Measurements from ENCODE around the gene ZDHHC23.

ZDHHC23 gene

DNA sequence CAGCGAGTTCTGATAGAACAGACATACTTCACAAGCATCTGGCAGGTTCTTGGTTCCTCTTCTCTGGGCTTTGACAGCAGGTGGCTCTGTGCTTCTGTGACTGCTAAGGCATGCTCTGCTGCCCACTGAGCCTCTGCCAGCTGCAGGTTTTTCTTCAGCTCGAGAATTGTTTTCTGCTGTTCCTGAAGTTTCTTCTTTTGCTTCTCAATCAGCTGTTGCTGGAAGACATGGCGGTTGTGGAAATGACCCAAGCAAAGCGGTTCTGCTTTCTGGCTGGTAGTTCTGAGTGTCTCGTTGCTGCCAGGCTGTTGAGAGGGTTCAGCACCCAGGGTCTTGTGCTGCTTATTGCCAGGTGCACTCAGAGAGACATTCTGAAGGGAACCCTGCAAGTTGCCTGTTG, 57.7 kb downstream of the ZDHHC23 start:
- no peak for DNase-seq (ENCODE audit: low read depth in 3 of 3)

DNA sequence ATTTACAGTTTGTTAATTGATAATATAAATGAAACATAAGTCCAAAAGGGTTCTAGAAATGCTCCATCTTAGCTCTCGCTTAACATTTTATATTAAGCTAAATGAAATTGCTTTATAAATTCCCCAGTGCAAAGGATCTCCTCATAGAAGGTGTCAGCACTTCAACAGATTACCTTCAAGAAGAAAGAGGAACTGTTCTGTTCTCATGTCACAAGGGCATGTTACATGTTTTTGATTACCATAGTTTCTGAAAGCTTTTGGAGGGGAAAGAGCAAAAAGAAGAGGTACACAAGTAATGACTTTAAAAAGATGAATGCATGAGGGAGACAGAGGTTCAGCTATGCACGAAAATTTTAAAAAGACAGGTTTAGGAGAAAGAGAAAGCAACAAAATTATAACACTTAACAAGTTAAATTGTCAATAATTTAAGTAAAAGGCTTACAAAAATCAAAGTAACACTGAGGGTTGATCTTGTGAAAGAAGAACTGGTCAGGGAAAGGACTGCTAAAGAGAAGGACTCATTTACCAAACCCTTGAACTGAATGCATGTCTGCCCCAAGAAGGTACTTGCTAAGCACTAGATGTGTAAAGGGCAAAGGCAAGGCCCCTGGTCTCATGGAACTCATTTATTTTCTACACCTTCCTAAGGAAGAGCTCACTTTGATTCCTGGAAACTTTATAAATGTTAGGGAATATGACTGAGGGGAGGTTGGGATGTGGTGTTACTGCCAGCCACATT, 63.4 kb downstream of the ZDHHC23 start:
- DNase-seq (ENCODE audit: low read depth in 3 of 3), result no peak

Measured in stimulated activated CD4-positive, alpha-beta T cell treated with anti-CD3 and anti-CD28 coated beads, TNF-alpha, amount 100 ng/mL, for 4 hours (primary cell).